Uterus (tissue), 4 donors: ENCODE data around the gene FBXO9. TPM values are rescaled to one million over a fixed set of nuclear protein-coding genes. Genes with fewer than 3 reads are reported as not detected.

Experiments
- DNase-seq, 2 donors: peaks; one replicate each; pipeline ENCODE4 v3.0.0-alpha.2; 2019 to 2020
- H3K27ac ChIP-seq, 2 donors: fragments of 200-600 bp; sonication (generic); 1 replicate in 1 of 2; 2 replicates in 1 of 2; pipeline ENCODE4 v1.5.1; 2016 to 2018
- H3K27me3 ChIP-seq, 2 donors: fragments of 200-600 bp; sonication (generic); one replicate each; pipeline ENCODE4 v1.5.1; 2018 to 2019; ENCODE audit warnings: control low read depth in 1 of 2
- H3K36me3 ChIP-seq, 2 donors: fragments of 200-600 bp; sonication (generic); one replicate each; pipeline ENCODE4 v1.5.1; 2019; ENCODE audit warnings: control low read depth in 1 of 2
- H3K4me1 ChIP-seq, 2 donors: fragments of 200-600 bp; sonication (generic); one replicate each; pipeline ENCODE4 v1.5.1; 2018 to 2019; ENCODE audit warnings: control low read depth in 1 of 2
- H3K4me3 ChIP-seq, 2 donors: fragments of 200-600 bp; sonication (generic); 1 replicate in 1 of 2; 2 replicates in 1 of 2; pipeline ENCODE4 v1.5.1; 2018 to 2019; ENCODE audit warnings: mild to moderate bottlenecking in 1 of 2
- H3K9me3 ChIP-seq, 2 donors: fragments of 200-600 bp; sonication (generic); one replicate each; pipeline ENCODE4 v1.5.1; 2019; ENCODE audit warnings: control low read depth in 1 of 2
- POLR2A ChIP-seq, 2 donors: fragments of 450-650 bp; IDR thresholded peaks; one replicate each; pipeline ENCODE4 v1.6.1; 2016; ENCODE audit warnings: antibody characterized with exemption in 2 of 2, mild to moderate bottlenecking in 1 of 2, moderate library complexity in 1 of 2
- intact Hi-C: fragments of 100-400 bp; cut with DNase I; formaldehyde crosslinking; loops from one replicate; pipeline ENCODE4 v1.15.1; 2023; ENCODE audit warnings: low total_unique reads
- small RNA-seq: library from RNA; depleted of rRNA; stranded (forward); fragments of <200 nt; gene quantifications from one replicate; pipeline ENCODE3, GENCODE V24; 2016
- total RNA-seq, 4 donors: library from RNA; depleted of rRNA in 3 of 4; stranded (reverse); fragments of >200 nt in 3 of 4; gene quantifications; one replicate each; pipeline versions ENCODE4 v1.1.0 to v1.2.4, GENCODE V29; 2014 to 2023
- TF ChIP-seq, protein P1 (sequence below), 4 experiments: fragments of 200-600 bp in 2 of 4; fragments of 450-650 bp in 2 of 4; sonication (generic) in 2 of 4; IDR thresholded peaks; one replicate each; pipeline ENCODE4 v1.5.1; 2016 to 2019; ENCODE audit warnings: antibody characterized with exemption in 4 of 4, mild to moderate bottlenecking in 2 of 4, moderate library complexity in 1 of 4
- donor health status: DM: yes; HTN: yes; CAD: no.

The FBXO9 gene
- total RNA-seq, 4 donors from 2014 or later = 13.8 to 138 (median 34.4) TPM

DNA sequence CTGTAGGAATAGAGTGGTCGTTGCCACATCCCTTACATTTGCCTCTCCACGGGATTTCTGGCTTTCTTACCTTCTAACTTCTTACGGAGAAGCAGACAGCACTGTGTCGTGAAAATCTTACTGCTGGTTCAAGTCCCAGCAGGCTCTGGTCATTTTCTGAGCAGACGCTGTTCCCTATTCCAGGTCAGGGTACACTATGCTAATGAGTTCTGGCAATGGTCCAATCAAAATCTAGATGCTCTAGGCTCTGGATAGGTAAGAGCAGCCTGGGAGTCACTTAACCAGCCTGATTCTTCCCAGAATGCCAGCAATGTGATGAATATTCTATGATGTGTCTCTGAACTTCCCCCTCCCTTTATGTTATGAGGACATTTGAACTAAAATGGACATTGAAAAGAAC lies 83.5 kb downstream of the FBXO9 start, which contains the start of gene GCM1:
Gene GCM1 (minus strand): TSS at position 158 of the 400 bp plus-strand sequence. CDS start 3,209 bp downstream, outside the sequence.
- Histone ChIP-seq H3K27ac (no peak within 1 kb of the TSS), H3K27me3 (no peaks in the 10 kb centered on the region), H3K4me3 (no peak within 1 kb of the TSS), H3K9me3 (no peaks in the 10 kb centered on the region), H3K4me1 (no peaks in the 10 kb centered on the region), H3K36me3 (no peaks in the 10 kb centered on the region)
- intact Hi-C loops = no loop called here
- TF ChIP-seq, protein P1, sequence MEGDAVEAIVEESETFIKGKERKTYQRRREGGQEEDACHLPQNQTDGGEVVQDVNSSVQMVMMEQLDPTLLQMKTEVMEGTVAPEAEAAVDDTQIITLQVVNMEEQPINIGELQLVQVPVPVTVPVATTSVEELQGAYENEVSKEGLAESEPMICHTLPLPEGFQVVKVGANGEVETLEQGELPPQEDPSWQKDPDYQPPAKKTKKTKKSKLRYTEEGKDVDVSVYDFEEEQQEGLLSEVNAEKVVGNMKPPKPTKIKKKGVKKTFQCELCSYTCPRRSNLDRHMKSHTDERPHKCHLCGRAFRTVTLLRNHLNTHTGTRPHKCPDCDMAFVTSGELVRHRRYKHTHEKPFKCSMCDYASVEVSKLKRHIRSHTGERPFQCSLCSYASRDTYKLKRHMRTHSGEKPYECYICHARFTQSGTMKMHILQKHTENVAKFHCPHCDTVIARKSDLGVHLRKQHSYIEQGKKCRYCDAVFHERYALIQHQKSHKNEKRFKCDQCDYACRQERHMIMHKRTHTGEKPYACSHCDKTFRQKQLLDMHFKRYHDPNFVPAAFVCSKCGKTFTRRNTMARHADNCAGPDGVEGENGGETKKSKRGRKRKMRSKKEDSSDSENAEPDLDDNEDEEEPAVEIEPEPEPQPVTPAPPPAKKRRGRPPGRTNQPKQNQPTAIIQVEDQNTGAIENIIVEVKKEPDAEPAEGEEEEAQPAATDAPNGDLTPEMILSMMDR (IDR thresholded peaks at IDR 0.05) = no peak
- TF ChIP-seq POLR2A (IDR thresholded peaks at IDR 0.05) = no peak
- no peak for DNase-seq

Small RNAs within 50 kb of the gene (small RNA-seq; reads per million reads assigned to genes)
- not detected for gene RN7SL244P

Other genes with a start within 250 kb of the FBXO9 start
- gene GSTA5, start 224.6 kb upstream of the FBXO9 start, total RNA-seq = not detected
- gene GSTA3, start 155.7 kb upstream of the FBXO9 start, total RNA-seq = under 1 TPM in 2 of 4 donors, not detected in 2; 0.35 to 0.98 TPM
- 10 to 100 TPM in 3 of 4 donors, 1 to 10 TPM in 1; 7.7 to 59.2 (median 23.0) TPM for gene GSTA4, start 70.1 kb upstream of the FBXO9 start, total RNA-seq
- gene CILK1, start 3.6 kb upstream of the FBXO9 start, total RNA-seq = 10 to 100 TPM in 3 of 4 donors, 1 to 10 TPM in 1; 9.9 to 18.2 (median 12.9) TPM
- not detected for gene GCM1, start 83.4 kb downstream of the FBXO9 start, total RNA-seq